Mesendoderm (in vitro differentiated cells): ENCODE data around the gene HESX1. TPM values are rescaled to one million over a fixed set of nuclear protein-coding genes. Genes with fewer than 3 reads are reported as not detected.

Experiments used
- DNase-seq: peaks from one replicate; pipeline ENCODE4 v3.0.0; 2013
- H2AK5ac ChIP-seq: 2 replicates; pipeline ENCODE4 v1.6.1; 2013; ENCODE audit warnings: low read length, inconsistent platforms
- H2BK120ac ChIP-seq: 2 replicates; pipeline ENCODE4 v1.6.1; 2013; ENCODE audit warnings: low read depth, mild to moderate bottlenecking, low read length, moderate library complexity, mixed read lengths
- H2BK15ac ChIP-seq: replicated peaks from 2 replicates; pipeline ENCODE4 v1.6.1; 2013; ENCODE audit warnings: low read depth, mild to moderate bottlenecking, moderate library complexity
- H2BK5ac ChIP-seq: 2 replicates; pipeline ENCODE4 v1.6.1; 2013; ENCODE audit warnings: low read length, inconsistent platforms
- H3K18ac ChIP-seq: 2 replicates; pipeline ENCODE4 v1.6.1; 2013; ENCODE audit warnings: mild to moderate bottlenecking, low read length, mixed read lengths
- H3K23ac ChIP-seq: one replicate; pipeline ENCODE4 v1.6.1; 2013; ENCODE audit warnings: low read length
- H3K27ac ChIP-seq: 2 replicates; pipeline ENCODE4 v1.5.1; 2013; ENCODE audit warnings: low read depth, mild to moderate bottlenecking, inconsistent platforms, low read length, moderate library complexity
- H3K27me3 ChIP-seq: 2 replicates; pipeline ENCODE4 v1.6.1; 2013; ENCODE audit warnings: low read length, control low read depth, mild to moderate bottlenecking, inconsistent platforms; ENCODE audit not compliant: insufficient read depth, poor library complexity
- H3K36me3 ChIP-seq: 2 replicates; pipeline ENCODE4 v1.6.1; 2013; ENCODE audit warnings: low read length, inconsistent platforms; ENCODE audit not compliant: control insufficient read depth, insufficient read depth
- H3K4ac ChIP-seq: one replicate; pipeline ENCODE4 v1.6.1; 2013; ENCODE audit warnings: low read depth, mild to moderate bottlenecking, low read length, moderate library complexity
- H3K4me1 ChIP-seq: 2 replicates; pipeline ENCODE4 v1.6.1; 2013; ENCODE audit warnings: low read depth, low read length, inconsistent platforms; ENCODE audit not compliant: control insufficient read depth
- H3K4me2 ChIP-seq: 2 replicates; pipeline ENCODE4 v1.6.1; 2013; ENCODE audit warnings: low read length
- H3K4me3 ChIP-seq: 2 replicates; pipeline ENCODE4 v1.5.1; 2013; ENCODE audit warnings: mild to moderate bottlenecking, low read length
- H3K56ac ChIP-seq: one replicate; pipeline ENCODE4 v1.6.1; 2013; ENCODE audit warnings: low read length
- H3K79me1 ChIP-seq: 2 replicates; pipeline ENCODE4 v1.6.1; 2013; ENCODE audit warnings: low read length, inconsistent platforms
- H3K79me2 ChIP-seq: 2 replicates; pipeline ENCODE4 v1.6.1; 2013; ENCODE audit warnings: mild to moderate bottlenecking, low read length; ENCODE audit not compliant: control insufficient read depth, insufficient read depth
- H3K9ac ChIP-seq: 2 replicates; pipeline ENCODE4 v1.6.1; 2013; ENCODE audit warnings: low read length, inconsistent platforms
- H4K5ac ChIP-seq: one replicate; pipeline ENCODE4 v1.6.1; 2013; ENCODE audit warnings: low read length
- H4K8ac ChIP-seq: one replicate; pipeline ENCODE4 v1.6.1; 2013; ENCODE audit warnings: low read depth, mild to moderate bottlenecking, control low read depth, low read length, moderate library complexity
- WGBS: extraction: QIAGEN DNeasy Blood & Tissue Kit; methylation state at CpG from one replicate; pipeline ENCODE4 v1.1.7; 2013; ENCODE audit warnings: low lambda C conversion rate, missing lambda C conversion rate; ENCODE audit not compliant: insufficient coverage; ENCODE audit errors: extremely low coverage; 5-methylcytosine and 5-hydroxymethylcytosine counted together
- polyA plus RNA-seq, 2 experiments: library from polyadenylated mRNA; stranded (reverse); fragments of 200-250 nt; gene quantifications; one replicate each; pipeline ENCODE4 v1.2.3, GENCODE V29; 2013

HESX1 gene
- 1.3 TPM for polyA plus RNA-seq (2013, experiment 1 of 2)
- 1.4 TPM for polyA plus RNA-seq (2013, experiment 2 of 2)

GRCh38 chr3:57199895-57200297 is at the start of gene HESX1:
HESX1 (minus strand) TSS chr3:57199978; CDS start chr3:57199918, 60 bp downstream.
- Histone ChIP-seq H3K4me3 (no peak within 1 kb of the TSS), H3K4me1 (no peaks in the 10 kb centered on the region), H3K4ac (no peak within 1 kb of the TSS), H3K4me2 (no peak within 1 kb of the TSS), H3K9ac (no peak within 1 kb of the TSS), H2AK5ac (no peak within 1 kb of the TSS), H3K79me1 (no peaks in the 10 kb centered on the region), H3K18ac (no peak within 1 kb of the TSS), H3K23ac (no peak within 1 kb of the TSS), H4K8ac (no peak within 1 kb of the TSS), H3K79me2 (no peaks in the 10 kb centered on the region), H3K27ac (no peak within 1 kb of the TSS), H3K27me3 (no peaks in the 10 kb centered on the region), H2BK120ac (no peak within 1 kb of the TSS), H2BK5ac (no peak within 1 kb of the TSS), H3K56ac (no peak within 1 kb of the TSS), H3K36me3 (no peaks in the 10 kb centered on the region), H2BK15ac (no peak within 1 kb of the TSS), H4K5ac (no peak within 1 kb of the TSS)
- WGBS = no CpG with 5 or more reads among the region's 4 CpGs
- peak; percentile 88 for DNase-seq

- Histone ChIP-seq H3K36me3 (no peaks in the 10 kb centered on the region), H3K4me1 (no peaks in the 10 kb centered on the region), H3K23ac (no peak overlapping the region), H3K27me3 (no peaks in the 10 kb centered on the region), H2BK5ac (no peak overlapping the region), H4K5ac (no peak overlapping the region), H3K18ac (no peak overlapping the region), H3K4me3 (no peak overlapping the region), H3K9ac (no peak overlapping the region), H3K56ac (no peak overlapping the region), H3K27ac (no peak overlapping the region), H4K8ac (no peak overlapping the region), H2BK15ac (no peak overlapping the region), H3K4me2 (no peak overlapping the region), H2AK5ac (no peak overlapping the region), H3K79me1 (no peaks in the 10 kb centered on the region), H3K4ac (no peak overlapping the region), H3K79me2 (no peaks in the 10 kb centered on the region), H2BK120ac (no peak overlapping the region)
- DNase-seq = no peak
- no CpG with 5 or more reads among the region's 2 CpGs for WGBS
Observed at GRCh38 chr3:57244946-57245345, 45.2 kb upstream of the HESX1 start.

GRCh38 chr3:57234613-57235575 is 35.1 kb upstream of the HESX1 start:
- H3K4me2 ChIP-seq = no peak overlapping the region
- H3K79me1 ChIP-seq = peaks cover 2% of the 10 kb centered on the region
- no peak overlapping the region for H2BK120ac ChIP-seq
- no peak overlapping the region for H3K4me3 ChIP-seq
- no CpG with 5 or more reads among the region's 13 CpGs for WGBS
- no peak overlapping the region for H3K18ac ChIP-seq
- no peak overlapping the region for H4K5ac ChIP-seq
- peaks cover 2% of the 10 kb centered on the region for H3K79me2 ChIP-seq
- no peak overlapping the region for H2AK5ac ChIP-seq
- H3K4ac ChIP-seq = no peak overlapping the region
- no peaks in the 10 kb centered on the region for H3K27me3 ChIP-seq
- H3K36me3 ChIP-seq = no peaks in the 10 kb centered on the region
- DNase-seq = no peak
- H4K8ac ChIP-seq = no peak overlapping the region
- H3K23ac ChIP-seq = no peak overlapping the region
- no peak overlapping the region for H3K56ac ChIP-seq
- no peaks in the 10 kb centered on the region for H3K4me1 ChIP-seq
- no peak overlapping the region for H2BK15ac ChIP-seq
- no peak overlapping the region for H3K9ac ChIP-seq
- no peak overlapping the region for H2BK5ac ChIP-seq
- no peak overlapping the region for H3K27ac ChIP-seq

GRCh38 chr3:57233799-57234198 is 34.0 kb upstream of the HESX1 start:
- Histone ChIP-seq H2BK5ac (no peak overlapping the region), H3K18ac (no peak overlapping the region), H3K79me2 (peaks cover 2% of the 10 kb centered on the region), H3K4me2 (no peak overlapping the region), H4K5ac (no peak overlapping the region), H3K36me3 (no peaks in the 10 kb centered on the region), H3K4me3 (no peak overlapping the region), H3K27ac (no peak overlapping the region), H3K56ac (no peak overlapping the region), H2AK5ac (no peak overlapping the region), H2BK15ac (no peak overlapping the region), H3K23ac (no peak overlapping the region), H3K4me1 (peaks cover 1% of the 10 kb centered on the region), H4K8ac (no peak overlapping the region), H3K9ac (no peak overlapping the region), H3K79me1 (peaks cover 2% of the 10 kb centered on the region), H3K4ac (no peak overlapping the region), H3K27me3 (no peaks in the 10 kb centered on the region), H2BK120ac (no peak overlapping the region)
- no CpG with 5 or more reads among the region's 2 CpGs for WGBS
- DNase-seq = no peak

- peaks cover 2% of the 10 kb centered on the region for H3K79me1 ChIP-seq
- H3K4me2 ChIP-seq = no peak overlapping the region
- H3K79me2 ChIP-seq = peaks cover 4% of the 10 kb centered on the region
- H3K27me3 ChIP-seq = no peaks in the 10 kb centered on the region
- no peak overlapping the region for H3K56ac ChIP-seq
- no peak overlapping the region for H2AK5ac ChIP-seq
- no CpG with 5 or more reads among the region's 2 CpGs for WGBS
- no peak overlapping the region for H2BK15ac ChIP-seq
- no peak overlapping the region for H4K8ac ChIP-seq
- H3K9ac ChIP-seq = no peak overlapping the region
- H2BK5ac ChIP-seq = no peak overlapping the region
- no peak overlapping the region for H3K23ac ChIP-seq
- no peak for DNase-seq
- no peak overlapping the region for H3K4ac ChIP-seq
- H3K4me1 ChIP-seq = peaks cover 3% of the 10 kb centered on the region
- no peak overlapping the region for H3K4me3 ChIP-seq
- no peaks in the 10 kb centered on the region for H3K36me3 ChIP-seq
- H3K27ac ChIP-seq = no peak overlapping the region
- no peak overlapping the region for H2BK120ac ChIP-seq
- H4K5ac ChIP-seq = no peak overlapping the region
- H3K18ac ChIP-seq = no peak overlapping the region
Observed at GRCh38 chr3:57230006-57230405, 30.2 kb upstream of the HESX1 start.
